GM21515 (cell line): ENCODE results near the gene ITGA1.

Experiments
- ATAC-seq: cut with Tn5 transposase; IDR thresholded peaks from one replicate; pipeline ENCODE4 v1.9.1; 2021; ENCODE audit not compliant: unreplicated experiment

ITGA1 gene

DNA sequence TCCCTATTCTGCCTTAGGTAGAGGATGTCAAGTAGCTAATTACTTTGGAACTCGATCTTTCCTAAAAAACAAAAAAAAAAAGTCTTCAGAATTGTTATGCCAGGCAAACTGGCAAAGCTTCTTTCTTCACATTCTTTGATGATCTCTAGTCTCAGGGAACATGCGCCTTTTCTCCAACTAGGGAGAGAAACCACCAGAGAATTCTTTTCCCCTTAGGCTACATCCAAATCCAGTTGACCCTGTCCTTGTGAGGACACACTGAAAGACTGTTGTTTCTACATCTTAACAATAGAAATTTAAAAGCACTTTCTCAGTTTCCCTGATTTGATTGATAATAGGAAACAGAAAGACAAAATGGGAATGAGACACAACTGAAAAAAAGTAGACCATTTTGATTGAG, 106.7 kb downstream of the ITGA1 start:
- ATAC-seq = no peak

DNA sequence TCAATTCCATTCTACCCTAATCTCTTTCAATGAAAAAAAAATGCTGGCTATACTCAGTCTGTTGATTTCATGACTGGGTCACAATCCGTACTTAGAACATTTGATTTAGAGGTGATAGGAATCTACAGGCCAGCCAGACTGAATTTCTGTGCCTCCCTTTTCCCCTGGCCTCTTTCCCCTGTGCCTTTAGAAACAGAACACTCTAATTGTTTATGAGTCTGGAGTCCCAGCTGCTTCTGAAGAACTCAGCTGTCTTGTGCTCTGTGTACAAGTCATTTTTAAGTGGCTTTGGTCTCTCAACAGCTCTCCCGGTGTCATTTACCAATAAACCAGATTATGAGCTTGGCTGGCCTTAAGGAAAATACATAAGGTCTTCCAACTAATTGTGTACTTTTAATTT, 107.4 kb downstream of the ITGA1 start:
- ATAC-seq = no peak

DNA sequence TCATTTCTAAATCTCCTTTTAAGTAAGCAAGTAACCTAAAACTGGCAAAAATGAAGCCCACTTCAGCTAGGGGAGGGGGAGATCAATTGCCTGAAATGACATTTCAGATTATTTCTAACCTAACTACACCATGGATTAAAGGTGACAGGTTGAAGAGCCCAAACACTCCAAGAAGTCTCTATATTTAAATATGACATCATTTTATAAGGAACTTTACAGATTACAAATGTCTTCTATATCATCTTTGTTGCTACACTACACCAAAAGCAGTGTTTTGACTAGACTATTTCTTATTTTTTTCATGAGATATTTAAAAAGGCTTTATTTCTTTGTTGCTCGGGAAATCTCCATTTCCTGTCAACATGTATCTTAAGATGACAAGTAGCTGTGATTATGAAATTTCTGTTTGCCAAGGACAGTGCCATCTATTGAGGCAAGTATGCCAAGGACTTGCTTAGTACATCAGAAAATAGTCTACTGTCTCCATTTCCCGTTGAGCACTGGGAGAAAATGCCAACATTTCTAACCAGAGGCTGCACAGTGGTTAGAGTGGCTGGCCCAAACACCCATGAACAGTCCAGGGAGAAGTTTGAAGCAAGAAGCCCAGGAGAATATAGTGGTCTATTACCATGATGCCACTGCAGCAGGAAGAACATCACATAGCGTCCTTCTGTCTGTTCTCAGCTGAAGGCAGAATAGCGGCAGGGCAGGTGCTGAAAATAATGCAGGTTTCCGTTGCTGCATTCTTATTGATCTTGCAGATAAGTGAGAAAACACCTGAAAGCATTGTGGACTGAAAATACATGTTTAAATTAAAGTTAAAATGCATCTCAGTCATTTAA, 108.1 kb downstream of the ITGA1 start:
- no peak for ATAC-seq

DNA sequence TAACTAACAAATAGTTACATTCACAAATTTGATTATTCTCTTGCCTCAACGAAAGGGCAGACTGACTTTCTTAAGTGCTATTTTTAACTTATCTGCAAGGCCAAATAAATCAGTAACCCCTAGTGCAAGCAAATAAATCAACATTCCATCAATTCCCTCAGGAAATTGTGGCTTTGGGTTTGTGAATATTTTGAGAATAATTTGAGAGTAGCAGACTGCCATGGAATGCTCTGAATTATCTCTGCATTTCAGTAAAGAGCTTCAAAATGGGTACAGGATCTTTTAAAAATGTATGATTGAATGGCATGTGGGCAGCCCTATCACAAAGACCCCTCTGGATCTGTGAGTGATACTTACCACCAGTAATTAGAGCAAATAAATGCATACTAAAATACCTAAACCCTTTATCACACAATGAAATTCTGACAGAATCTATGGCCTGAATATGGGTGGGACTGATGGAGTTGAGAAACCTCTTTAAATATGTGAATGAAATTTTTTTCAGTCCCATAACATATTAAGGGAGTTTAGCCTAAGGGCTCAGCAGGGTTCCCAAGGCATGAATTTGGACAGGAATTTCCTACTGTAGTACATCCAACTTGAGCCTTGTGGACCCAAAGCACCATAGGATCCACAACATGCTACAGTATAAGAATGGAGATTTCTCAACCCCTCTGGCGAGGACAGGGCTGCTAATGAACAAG, 109.0 kb downstream of the ITGA1 start:
- ATAC-seq = no peak

DNA sequence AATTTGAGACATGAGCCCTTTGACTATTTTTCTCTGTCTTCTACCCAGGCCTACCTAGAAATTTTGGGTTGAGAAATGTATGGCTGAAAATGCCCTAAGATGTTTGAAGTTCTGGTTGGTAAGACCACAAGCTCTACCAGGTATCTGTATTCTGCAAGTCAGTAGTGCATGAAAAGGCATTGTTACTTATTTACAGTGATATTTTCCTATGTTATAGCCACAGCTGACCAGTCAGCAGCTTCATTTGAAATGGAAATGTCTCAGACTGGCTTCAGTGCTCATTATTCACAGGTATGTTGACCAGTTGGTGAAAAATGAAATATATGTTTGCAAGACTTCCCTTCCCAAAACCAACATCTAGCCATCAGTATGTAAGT, 109.5 kb downstream of the ITGA1 start:
- ATAC-seq = no peak

DNA sequence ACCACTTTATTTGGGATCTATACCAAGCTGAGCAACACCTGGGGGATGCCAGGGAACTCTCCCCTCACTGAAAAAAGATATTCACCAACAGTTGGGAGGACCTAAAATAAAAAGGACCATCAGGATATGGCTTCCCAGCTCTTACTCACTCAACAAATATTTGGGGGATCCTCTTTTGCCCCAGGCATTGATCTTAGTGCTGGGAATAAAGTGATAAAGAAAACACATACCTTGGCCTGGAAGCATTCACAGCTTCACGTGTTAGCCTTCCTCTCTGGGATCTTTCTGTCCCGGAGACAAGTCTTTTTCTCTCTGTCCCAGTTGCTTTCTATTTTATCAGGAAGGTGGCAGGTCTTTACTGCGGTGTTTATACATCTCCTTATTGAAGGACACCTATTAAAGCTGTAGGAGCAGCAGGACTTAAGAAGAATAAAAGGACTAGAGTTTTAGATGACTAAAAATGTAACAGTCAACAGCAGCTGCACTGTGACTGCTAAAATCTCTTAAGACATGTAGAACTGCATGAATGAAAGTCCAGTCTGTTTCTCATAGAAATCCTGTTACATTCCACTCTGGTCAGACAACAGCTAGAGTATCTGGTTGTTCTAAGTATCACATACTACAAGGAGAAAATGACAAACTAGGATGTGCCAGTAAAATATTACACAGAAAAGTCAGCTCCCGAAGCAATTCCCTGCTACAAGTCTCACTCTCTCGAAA, 111.4 kb downstream of the ITGA1 start:
- ATAC-seq = no peak

DNA sequence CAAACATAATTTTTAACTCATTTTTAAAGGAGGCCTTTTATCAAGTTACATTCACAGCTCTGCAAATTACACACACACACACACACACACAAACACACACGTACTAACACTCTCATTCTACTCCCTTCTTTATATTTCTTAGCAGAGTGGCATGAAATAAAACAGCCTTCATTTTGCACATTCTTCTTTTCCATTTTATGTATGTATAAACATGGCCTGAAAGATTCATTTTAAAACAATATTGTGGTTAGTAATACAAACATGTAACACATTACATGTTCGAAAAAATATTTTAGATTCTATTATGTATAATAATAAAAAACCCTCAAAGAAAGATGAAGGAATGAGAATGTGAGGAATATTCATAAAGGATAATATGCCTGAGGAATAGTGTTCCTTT, 115.4 kb downstream of the ITGA1 start:
- ATAC-seq = no peak

DNA sequence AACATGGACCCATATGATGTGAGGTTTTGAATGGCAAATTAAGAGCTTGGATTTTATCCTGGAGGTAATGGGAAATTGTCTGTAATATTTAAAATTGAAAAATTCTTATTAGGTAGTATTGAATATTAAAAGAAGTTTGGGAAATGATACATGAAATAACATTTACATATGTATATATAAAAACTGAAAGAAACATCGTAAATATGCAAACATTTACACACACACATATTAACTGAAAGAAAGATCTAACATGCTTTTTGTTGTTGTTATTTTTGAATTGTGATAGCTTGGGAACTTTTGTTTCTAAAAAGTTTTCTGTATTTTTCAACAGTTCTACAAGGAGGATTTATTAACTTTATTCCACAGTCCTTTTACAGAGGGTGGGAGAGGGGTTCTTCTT, 118.6 kb downstream of the ITGA1 start:
- no peak for ATAC-seq

DNA sequence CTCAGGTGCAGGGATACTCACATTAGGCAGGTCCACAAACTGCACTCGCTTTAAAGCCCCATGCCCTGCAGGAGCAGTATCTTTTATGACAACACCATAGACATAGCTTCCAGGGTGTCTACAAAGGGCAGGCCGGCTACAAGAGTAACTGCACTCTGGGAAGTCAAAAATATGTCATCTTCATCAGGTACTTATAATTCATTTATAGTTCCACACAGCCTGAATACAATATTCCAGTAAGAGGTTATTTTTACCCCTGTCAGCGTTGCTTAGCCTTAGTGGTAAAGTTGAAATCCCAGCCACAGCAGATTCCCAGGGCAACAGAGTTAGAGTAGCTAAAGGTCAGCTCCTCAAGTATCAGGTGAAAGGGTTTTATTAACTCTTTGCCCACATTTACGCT, 119.1 kb downstream of the ITGA1 start:
- no peak for ATAC-seq

DNA sequence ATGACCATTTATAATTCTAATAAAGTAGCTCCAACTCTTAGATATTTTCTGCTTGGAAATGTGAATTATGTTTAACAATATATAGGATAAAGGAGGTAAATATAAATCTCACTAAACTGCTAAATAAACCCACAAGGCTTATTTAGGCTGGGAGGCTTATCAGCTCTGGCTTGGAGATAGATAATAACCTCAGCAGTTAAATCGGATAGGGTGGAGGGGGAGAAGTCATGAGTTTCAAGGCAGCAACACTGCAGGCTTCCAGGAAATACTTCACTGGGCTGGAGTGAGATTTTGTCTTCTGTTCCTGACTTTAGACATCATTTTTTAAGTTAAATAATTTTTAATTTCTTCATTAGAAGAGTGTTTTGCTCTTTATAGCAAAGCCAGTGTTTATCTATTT, 121.5 kb downstream of the ITGA1 start:
- no peak for ATAC-seq

DNA sequence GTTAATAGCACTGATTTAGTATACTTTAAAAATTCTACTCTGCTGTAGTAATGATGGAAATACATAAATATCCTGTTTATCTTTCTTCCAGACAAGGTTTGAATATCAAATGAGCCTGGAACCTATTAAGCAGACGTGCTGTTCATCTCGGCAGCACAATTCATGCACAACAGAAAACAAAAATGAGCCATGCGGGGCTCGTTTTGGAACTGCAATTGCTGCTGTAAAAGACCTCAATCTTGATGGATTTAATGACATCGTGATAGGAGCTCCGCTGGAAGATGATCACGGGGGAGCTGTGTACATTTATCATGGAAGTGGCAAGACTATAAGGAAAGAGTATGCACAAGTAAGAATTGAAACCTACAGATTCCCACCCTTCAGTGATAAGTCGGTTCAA, 122.4 kb downstream of the ITGA1 start:
- ATAC-seq = no peak

DNA sequence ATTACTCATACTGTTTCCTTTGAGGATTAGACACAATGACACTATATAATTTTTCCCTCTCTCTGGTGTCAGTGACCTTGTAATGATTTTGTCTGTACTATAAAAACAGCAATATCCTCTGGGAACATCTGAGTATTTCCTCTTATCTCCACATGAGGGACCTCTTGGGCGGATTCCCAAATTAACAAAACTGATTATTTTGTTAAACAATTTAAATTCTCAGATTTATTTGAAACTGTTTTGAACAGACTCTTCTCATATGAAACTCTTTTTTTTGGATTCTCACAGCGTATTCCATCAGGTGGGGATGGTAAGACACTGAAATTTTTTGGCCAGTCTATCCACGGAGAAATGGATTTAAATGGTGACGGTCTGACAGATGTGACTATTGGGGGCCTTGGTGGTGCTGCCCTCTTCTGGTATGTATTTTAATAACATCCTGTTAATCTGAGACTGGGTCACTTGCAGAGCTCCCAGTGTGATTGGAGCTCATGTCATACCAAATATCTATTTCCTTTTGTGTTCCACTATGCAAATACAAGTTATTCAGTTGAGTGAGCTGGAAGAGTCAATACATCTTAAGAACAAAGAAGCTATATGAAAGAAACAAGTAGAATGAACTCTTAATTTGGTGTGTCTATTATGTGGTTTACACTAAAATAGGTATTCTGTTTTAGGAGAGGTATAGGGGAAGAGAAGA, 127.6 kb downstream of the ITGA1 start:
- peak; percentile 98 for ATAC-seq

DNA sequence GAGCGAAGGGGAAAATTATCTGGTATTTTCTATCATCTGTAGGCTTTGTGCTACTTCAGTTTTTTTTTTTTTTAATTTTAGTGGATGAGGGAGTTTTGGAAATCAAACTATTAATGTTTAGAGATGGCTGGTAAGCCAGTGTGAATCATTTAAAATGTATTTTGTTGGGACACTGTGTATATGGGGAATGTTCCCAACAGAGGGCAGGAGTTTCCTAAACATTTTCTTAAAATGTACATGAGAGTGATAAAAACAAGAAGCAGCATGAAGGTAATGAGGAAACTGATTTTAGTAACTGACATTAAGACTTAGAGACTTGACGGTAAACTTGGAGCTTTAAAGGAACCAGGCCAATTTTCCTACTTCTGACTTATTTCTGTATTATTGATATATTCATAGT, 133.2 kb downstream of the ITGA1 start:
- no peak for ATAC-seq

DNA sequence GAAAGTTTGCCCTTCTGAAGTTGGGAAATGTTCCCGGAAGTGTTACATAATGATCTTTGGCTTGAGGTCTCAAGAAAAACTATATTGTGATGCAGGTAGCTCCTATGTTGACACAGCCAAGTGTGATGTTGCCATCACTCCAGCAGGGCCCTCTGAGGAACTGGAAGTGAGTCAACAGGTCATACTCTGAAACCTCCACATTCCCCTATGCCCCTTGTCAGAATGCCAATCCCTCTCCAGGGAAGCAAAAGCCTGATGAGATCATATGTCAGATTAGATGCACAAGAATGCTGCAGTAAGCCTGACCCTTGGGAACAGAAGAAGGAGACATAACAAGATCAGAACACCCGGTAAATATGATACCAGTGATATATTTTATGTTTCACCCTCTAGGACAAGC, 134.7 kb downstream of the ITGA1 start:
- no peak for ATAC-seq

DNA sequence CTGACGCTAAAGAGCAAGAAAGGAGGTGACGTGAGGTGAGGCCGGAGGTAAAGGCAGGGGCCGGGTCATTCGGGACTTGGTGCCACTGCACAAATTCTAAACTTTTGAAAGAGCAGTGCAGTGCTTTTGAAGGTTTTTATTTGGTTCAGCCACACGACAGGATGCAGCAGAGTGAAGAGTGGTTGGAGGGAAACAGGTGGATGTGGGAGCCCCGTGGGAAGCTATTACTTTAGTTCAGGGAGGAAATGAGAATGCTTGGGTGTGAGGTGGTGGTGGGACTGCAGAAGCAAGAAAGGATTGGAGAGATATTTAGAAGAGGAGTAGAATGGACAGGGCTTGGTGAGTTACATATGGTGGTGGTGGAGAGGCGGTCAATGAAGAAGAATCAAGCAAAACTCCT, 136.7 kb downstream of the ITGA1 start:
- ATAC-seq = no peak

DNA sequence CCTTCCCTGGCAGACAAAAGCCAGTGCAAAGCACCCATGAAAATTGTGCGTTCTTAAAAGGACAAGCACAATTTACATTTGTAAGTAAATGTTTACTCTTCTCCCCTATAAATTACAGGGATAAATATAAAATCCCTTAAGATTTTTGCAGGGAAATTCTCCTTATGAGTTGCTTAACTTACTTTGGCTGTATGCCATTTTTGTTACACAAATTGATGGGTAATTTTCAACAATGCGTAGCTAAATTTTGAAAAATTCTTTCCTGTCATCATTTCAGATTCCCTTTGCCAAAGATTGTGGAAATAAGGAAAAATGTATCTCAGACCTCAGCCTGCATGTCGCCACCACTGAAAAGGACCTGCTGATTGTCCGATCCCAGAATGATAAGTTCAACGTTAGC, 137.3 kb downstream of the ITGA1 start:
- ATAC-seq = no peak

DNA sequence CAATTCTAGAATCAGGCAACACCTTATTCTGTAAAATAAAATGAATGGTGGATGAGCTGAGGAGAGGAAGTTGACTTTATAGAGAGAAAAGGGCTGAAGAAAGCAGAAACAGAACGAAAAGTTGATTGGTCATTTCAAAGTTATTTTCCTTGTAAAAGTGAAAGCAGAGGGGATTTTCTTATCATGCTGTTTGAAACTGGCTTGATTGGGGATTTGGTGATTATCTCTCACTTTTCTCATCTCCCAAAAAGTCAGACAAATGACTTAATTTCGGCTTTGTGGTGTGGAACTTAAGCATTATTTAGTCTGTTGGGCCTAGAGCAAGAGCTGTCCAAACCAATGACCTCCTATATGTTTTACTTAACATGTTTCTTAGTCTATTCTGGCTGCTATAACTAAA, 141.0 kb downstream of the ITGA1 start:
- no peak for ATAC-seq

DNA sequence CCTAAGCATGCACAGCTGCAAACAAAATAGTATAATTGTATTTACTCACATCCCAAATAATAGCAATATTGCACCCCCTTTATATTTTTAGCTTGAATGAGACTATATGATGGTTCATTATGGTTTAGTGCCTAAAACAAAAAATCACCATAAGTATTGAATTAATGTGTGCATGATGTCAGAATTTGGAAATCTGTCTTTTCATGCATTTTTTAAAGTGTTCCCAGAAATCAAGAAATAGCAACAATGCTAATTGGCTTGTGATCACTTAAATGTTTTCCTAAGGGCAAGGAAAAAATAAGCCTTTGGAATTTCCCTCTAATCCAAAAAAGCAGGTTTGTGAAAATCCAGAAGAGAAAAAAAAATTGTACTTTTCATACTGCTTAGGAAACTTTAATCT, 150.5 kb downstream of the ITGA1 start:
- no peak for ATAC-seq

DNA sequence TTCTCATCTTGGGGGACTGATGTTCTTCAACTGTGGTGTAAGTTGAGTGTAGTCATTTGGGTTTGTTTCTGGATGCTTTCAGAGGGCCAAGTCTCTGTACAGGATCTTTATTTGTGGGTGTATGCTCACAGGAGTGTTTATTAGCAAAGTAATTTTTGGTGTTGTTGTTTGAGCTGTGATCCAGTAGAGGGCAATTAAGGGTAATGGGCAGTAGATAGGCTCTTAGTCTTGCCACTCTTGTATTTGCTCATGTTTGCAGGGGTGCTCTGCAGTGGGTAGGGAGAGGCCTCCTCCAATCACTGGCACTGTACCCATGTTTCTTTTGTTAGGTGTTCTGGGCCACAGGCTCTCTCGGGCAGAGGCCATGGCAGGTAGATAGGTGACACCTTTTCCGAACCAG, 155.6 kb downstream of the ITGA1 start:
- no peak for ATAC-seq

DNA sequence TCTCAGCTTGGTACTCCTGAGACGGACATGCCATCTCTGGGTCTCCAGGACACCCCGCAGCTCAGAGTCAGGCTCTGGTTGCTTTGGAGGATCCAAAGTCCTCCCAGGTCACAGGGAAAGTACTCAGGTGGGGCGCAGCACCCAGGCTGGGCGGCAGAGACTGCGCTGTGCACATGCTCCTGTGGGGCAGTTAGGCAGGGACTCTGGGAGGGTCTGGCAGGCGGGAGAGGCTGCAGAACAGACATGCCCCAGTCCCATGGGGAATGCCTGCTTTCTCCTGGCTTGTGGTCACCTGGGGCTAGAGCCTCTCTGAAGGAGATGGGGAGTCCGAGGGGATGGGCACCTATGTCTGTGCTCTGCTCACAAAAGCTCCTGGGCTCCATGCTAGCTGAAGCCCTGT, 156.1 kb downstream of the ITGA1 start:
- ATAC-seq = no peak

DNA sequence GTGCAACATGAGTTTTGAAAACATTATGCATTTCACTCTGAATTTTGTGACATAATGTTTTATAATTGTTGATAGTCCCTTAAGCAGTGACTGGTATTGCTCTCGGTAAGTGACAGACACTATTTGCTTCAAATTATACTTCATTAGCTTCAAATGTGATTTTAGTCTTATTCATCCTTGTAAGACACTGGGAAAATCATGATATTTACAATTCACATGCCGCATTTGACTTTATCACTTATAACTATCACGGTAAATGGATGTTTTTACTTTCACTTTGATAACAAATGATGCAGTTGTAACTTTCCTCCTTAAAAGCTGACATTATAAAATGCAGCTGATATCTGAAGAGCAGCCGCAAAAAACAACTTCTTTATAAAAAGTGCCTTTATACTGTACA, 157.3 kb downstream of the ITGA1 start:
- no peak for ATAC-seq
